Parathyroid adenoma (tissue), 2 donors: ENCODE data around the gene SYT13.

Experiments
- H2AFZ ChIP-seq: fragments of 300-600 bp; sonication (generic); one replicate; pipeline ENCODE4 v1.7.0; 2017; ENCODE audit warnings: antibody characterized with exemption, mild to moderate bottlenecking
- H3K27ac ChIP-seq: fragments of 300-600 bp; sonication (generic); one replicate; pipeline ENCODE4 v1.7.0; 2017
- H3K27me3 ChIP-seq: fragments of 300-600 bp; sonication (generic); one replicate; pipeline ENCODE4 v1.7.0; 2017; ENCODE audit warnings: low read length; ENCODE audit not compliant: control insufficient read depth, insufficient read depth
- H3K36me3 ChIP-seq: fragments of 300-600 bp; sonication (generic); one replicate; pipeline ENCODE4 v1.7.0; 2017; ENCODE audit warnings: low read length; ENCODE audit not compliant: control insufficient read depth, insufficient read depth
- H3K4me1 ChIP-seq: fragments of 300-600 bp; sonication (generic); one replicate; pipeline ENCODE4 v1.7.0; 2017; ENCODE audit warnings: control low read depth
- H3K4me2 ChIP-seq: fragments of 300-600 bp; sonication (generic); one replicate; pipeline ENCODE4 v1.7.0; 2017; ENCODE audit warnings: low read length
- H3K4me3 ChIP-seq: fragments of 300-600 bp; sonication (generic); one replicate; pipeline ENCODE4 v1.7.0; 2017; ENCODE audit warnings: low read depth, low read length
- H3K79me2 ChIP-seq: fragments of 300-600 bp; sonication (generic); one replicate; pipeline ENCODE4 v1.7.0; 2017; ENCODE audit warnings: control low read depth
- H3K9ac ChIP-seq: fragments of 300-600 bp; sonication (generic); one replicate; pipeline ENCODE4 v1.7.0; 2017; ENCODE audit warnings: mild to moderate bottlenecking
- H3K9me3 ChIP-seq: fragments of 300-600 bp; sonication (generic); one replicate; pipeline ENCODE4 v1.7.0; 2017; ENCODE audit warnings: low read length; ENCODE audit not compliant: control insufficient read depth
- TF ChIP-seq, protein P1 (sequence below): fragments of 300-600 bp; sonication (generic); IDR thresholded peaks from one replicate; pipeline ENCODE4 v1.7.0; 2017; ENCODE audit warnings: antibody characterized with exemption, mild to moderate bottlenecking
- donor health status: primary hyperparathyroidism.

The SYT13 gene

DNA sequence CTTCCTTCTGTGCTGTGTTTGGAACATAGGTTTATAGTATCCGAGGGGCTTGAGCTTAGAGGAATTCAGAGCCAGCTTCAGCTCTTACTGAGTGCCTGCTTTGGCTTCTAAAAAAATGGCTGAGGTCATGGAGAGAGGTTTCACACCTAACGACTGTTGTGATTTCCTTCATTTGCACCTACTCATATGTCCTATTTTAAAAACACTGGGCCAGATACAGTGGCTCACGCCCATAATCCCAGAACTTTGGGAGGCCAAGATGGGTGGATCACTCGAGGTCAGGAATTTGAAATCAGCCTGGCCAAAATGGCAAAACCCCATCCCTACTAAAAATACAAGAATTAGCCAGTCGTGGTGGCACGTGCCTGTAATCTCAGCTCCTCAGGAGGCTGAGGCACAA is 38.3 kb upstream of the SYT13 start:
- no peaks in the 10 kb centered on the region for H3K79me2 ChIP-seq
- H3K4me3 ChIP-seq = no peak overlapping the region
- H3K27ac ChIP-seq = no peak overlapping the region
- H3K36me3 ChIP-seq = no peaks in the 10 kb centered on the region
- no peak overlapping the region for H3K4me2 ChIP-seq
- no peaks in the 10 kb centered on the region for H3K27me3 ChIP-seq
- H3K4me1 ChIP-seq = no peaks in the 10 kb centered on the region
- H2AFZ ChIP-seq = no peak overlapping the region
- H3K9me3 ChIP-seq = no peaks in the 10 kb centered on the region
- H3K9ac ChIP-seq = no peak overlapping the region
- TF ChIP-seq, protein P1, sequence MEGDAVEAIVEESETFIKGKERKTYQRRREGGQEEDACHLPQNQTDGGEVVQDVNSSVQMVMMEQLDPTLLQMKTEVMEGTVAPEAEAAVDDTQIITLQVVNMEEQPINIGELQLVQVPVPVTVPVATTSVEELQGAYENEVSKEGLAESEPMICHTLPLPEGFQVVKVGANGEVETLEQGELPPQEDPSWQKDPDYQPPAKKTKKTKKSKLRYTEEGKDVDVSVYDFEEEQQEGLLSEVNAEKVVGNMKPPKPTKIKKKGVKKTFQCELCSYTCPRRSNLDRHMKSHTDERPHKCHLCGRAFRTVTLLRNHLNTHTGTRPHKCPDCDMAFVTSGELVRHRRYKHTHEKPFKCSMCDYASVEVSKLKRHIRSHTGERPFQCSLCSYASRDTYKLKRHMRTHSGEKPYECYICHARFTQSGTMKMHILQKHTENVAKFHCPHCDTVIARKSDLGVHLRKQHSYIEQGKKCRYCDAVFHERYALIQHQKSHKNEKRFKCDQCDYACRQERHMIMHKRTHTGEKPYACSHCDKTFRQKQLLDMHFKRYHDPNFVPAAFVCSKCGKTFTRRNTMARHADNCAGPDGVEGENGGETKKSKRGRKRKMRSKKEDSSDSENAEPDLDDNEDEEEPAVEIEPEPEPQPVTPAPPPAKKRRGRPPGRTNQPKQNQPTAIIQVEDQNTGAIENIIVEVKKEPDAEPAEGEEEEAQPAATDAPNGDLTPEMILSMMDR = no peak

DNA sequence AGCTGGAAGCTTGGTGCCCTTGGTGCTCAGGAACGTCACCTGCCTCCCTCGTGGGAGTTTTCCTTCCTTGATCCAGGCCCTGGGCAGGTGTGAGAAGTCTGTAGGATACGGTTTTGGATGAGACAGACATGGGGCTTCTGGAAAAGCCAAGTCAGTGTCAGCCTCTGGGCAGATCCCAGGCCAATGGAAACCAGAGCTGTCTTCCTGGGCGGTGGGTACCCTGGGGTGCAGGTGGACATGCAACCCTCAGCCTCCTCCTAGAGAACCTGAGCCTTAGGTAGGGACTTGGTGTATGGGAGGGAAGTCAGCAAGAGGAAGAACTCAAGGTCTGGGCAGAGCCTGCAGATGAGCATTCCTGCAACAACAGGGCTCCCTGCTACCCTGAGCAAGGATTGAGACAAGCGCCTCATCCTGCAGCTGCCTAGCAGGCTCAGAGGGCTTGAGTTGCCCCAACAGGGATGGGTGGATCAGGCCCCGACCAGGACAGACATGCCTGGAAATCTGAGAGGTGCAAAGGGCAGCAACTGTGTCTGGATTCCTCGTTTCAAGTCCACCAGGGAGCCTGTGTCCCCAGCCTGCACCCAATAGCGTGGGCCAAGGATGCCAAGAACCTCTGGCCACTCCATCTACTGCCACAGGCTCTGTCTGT is 37.6 kb upstream of the SYT13 start:
- Histone ChIP-seq H3K9ac (no peak overlapping the region), H3K36me3 (no peaks in the 10 kb centered on the region), H3K27me3 (no peaks in the 10 kb centered on the region), H3K4me3 (no peak overlapping the region), H3K27ac (no peak overlapping the region), H3K4me1 (no peaks in the 10 kb centered on the region), H3K4me2 (no peak overlapping the region), H2AFZ (no peak overlapping the region), H3K9me3 (no peaks in the 10 kb centered on the region), H3K79me2 (no peaks in the 10 kb centered on the region)
- TF ChIP-seq, protein P1 = no peak

DNA sequence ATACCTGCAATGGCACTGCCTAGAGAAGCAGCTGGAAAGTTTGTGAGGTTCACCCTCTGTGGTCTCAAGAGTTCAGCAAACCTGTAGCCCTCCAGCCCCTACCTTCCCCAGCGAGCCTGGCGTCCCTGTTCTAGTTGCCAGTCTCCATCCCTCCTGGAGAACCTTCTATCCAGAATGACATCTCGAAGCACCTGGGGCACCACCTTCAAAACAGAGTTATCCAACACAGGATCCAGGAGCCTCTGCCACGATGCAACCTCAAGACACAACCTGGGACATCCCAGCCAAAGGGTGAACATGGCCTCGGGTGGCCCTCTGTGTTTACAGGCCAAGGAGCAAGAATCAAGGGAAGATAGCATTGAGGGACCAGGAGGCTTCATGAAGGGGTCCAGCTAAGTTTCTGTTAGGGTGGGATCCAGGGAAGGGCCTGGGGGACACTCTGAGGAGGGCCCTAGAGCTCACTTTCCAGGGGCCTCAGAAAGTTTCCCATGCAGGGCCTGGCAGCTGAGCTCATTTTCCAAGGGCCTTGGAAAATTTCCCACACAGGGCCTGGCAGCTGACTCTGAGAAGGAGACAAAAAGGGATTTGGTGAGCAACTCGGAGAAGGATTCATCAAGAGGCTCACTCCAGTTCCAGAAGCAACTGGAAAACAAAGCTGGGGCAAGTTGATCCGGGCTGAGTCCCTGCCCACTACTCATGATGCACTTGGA is 36.9 kb upstream of the SYT13 start:
- H3K27me3 ChIP-seq = no peaks in the 10 kb centered on the region
- H3K4me3 ChIP-seq = no peak overlapping the region
- no peaks in the 10 kb centered on the region for H3K36me3 ChIP-seq
- H3K9ac ChIP-seq = no peak overlapping the region
- no peak overlapping the region for H3K27ac ChIP-seq
- no peak overlapping the region for H2AFZ ChIP-seq
- TF ChIP-seq, protein P1 = no peak
- H3K9me3 ChIP-seq = no peaks in the 10 kb centered on the region
- no peak overlapping the region for H3K4me2 ChIP-seq
- no peaks in the 10 kb centered on the region for H3K4me1 ChIP-seq
- no peaks in the 10 kb centered on the region for H3K79me2 ChIP-seq

DNA sequence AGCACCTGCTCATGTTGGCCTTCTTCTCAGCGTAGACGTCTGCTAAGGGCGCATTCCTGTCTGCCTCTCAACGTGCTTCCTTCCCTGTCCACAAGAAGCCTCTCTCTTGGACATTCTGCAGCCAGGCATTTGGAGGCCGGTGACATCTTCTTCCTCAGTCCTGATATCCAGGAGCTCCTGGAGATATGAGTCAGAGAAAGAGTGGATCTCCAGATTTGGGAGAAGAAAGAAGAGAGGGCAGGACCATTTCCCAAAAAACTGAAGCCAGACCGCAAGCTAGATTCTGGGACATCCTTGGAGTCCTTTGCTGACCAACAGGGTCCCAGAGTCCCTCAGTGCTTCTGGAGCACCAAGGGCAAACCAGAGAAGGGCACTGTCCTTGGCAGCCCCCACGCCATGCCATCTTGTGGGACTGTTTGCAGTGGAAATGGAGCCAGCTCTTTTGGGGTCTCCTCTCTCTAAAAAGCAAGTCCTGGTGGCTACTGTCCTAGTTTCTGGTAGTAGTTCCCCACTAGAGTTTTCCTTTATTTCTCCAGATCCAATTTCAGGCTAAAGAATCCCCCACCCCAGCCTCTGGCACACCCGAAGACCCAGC is 36.1 kb upstream of the SYT13 start:
- no peaks in the 10 kb centered on the region for H3K79me2 ChIP-seq
- no peaks in the 10 kb centered on the region for H3K27me3 ChIP-seq
- no peak overlapping the region for H3K4me3 ChIP-seq
- no peak overlapping the region for H2AFZ ChIP-seq
- no peak overlapping the region for H3K9ac ChIP-seq
- H3K27ac ChIP-seq = no peak overlapping the region
- H3K4me2 ChIP-seq = no peak overlapping the region
- TF ChIP-seq, protein P1 = no peak
- no peaks in the 10 kb centered on the region for H3K9me3 ChIP-seq
- no peaks in the 10 kb centered on the region for H3K4me1 ChIP-seq
- no peaks in the 10 kb centered on the region for H3K36me3 ChIP-seq
